ENCODE measurements around the gene MST1.
"Not testable (repeated sequence)": the region's sequence is repeated elsewhere in the genome, so short reads cannot be mapped to it uniquely, and the experiment has no call there.

DNA sequence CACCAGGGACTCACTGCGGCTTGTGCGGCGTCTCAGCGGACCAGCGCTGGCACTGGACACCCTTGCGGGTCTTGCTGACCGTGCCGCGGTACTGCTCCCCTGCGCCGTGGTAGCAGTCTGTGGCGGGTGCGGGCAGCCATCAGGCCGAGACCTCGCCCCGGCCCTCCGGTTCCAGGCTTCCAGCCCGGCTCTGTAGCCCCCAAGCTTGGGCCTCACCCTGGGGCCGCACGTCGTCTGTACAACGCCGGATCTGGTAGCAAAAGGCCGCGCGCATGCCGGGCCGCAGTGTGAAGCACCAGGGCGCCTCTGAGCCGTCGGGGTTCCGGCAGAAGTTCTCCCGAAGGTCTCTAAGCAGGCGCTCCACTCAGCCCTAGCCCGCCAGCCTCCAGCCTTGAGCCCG, 3.4 kb downstream of the MST1 start:
- TF ChIP-seq, protein P1, sequence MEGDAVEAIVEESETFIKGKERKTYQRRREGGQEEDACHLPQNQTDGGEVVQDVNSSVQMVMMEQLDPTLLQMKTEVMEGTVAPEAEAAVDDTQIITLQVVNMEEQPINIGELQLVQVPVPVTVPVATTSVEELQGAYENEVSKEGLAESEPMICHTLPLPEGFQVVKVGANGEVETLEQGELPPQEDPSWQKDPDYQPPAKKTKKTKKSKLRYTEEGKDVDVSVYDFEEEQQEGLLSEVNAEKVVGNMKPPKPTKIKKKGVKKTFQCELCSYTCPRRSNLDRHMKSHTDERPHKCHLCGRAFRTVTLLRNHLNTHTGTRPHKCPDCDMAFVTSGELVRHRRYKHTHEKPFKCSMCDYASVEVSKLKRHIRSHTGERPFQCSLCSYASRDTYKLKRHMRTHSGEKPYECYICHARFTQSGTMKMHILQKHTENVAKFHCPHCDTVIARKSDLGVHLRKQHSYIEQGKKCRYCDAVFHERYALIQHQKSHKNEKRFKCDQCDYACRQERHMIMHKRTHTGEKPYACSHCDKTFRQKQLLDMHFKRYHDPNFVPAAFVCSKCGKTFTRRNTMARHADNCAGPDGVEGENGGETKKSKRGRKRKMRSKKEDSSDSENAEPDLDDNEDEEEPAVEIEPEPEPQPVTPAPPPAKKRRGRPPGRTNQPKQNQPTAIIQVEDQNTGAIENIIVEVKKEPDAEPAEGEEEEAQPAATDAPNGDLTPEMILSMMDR (IDR thresholded peaks at IDR 0.05), result not testable (repeated sequence)
- not testable (repeated sequence) for TF ChIP-seq POLR2A (IDR thresholded peaks at IDR 0.05)

Data from transverse colon (tissue), 3 donors.